Stimulated activated CD4-positive, alpha-beta T cell treated with anti-CD3 and anti-CD28 coated beads, Interleukin-12 subunit alpha, Interleukin-12 subunit beta, amount 100 ng/mL, for 4 hours (primary cell): ENCODE results near the gene KLK1.

Experiments
- DNase-seq: peaks from one replicate; pipeline ENCODE4 v3.0.0-alpha.2; 2020

KLK1 gene

GRCh38 chr19:50823389-50824042 is at the start of gene KLK1:
KLK1 (minus strand) TSS chr19:50823787; CDS start chr19:50823748, 39 bp downstream.
- DNase-seq, result no peak

DNA sequence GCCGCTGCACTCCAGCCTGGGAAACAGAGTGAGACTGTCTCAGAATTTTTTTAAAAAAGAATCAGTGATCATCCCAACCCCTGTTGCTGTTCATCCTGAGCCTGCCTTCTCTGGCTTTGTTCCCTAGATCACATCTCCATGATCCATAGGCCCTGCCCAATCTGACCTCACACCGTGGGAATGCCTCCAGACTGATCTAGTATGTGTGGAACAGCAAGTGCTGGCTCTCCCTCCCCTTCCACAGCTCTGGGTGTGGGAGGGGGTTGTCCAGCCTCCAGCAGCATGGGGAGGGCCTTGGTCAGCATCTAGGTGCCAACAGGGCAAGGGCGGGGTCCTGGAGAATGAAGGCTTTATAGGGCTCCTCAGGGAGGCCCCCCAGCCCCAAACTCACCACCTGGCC is 49.5 kb upstream of the KLK1 start, which contains the start of gene KLK2:
KLK2 (plus strand) TSS at position 384 of the 400 bp plus-strand sequence. CDS start 35 bp downstream, outside the sequence.
- no peak for DNase-seq

GRCh38 chr19:50870417-50871089 is 47.0 kb upstream of the KLK1 start:
- no peak for DNase-seq

- DNase-seq, result no peak
These were observed 45.9 kb upstream of the KLK1 start for GRCh38 chr19:50869479-50869878.

- no peak for DNase-seq
These were observed 38.1 kb upstream of the KLK1 start for GRCh38 chr19:50861496-50862286.

DNA sequence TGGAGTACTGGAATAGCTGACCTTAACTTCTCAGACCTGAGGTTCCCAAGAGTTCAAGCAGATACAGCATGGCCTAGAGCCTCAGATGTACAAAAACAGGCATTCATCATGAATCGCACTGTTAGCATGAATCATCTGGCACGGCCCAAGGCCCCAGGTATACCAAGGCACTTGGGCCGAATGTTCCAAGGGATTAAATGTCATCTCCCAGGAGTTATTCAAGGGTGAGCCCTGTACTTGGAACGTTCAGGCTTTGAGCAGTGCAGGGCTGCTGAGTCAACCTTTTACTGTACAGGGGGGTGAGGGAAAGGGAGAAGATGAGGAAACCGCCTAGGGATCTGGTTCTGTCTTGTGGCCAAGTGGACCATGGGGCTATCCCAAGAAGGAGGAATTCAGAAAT is 37.4 kb upstream of the KLK1 start:
- no peak for DNase-seq

DNA sequence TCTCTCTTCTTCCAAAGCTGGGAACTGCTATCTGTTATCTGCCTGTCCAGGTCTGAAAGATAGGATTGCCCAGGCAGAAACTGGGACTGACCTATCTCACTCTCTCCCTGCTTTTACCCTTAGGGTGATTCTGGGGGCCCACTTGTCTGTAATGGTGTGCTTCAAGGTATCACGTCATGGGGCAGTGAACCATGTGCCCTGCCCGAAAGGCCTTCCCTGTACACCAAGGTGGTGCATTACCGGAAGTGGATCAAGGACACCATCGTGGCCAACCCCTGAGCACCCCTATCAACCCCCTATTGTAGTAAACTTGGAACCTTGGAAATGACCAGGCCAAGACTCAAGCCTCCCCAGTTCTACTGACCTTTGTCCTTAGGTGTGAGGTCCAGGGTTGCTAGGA is 36.3 kb upstream of the KLK1 start:
- DNase-seq, result no peak

GRCh38 chr19:50858886-50859285 is 35.3 kb upstream of the KLK1 start:
- DNase-seq, result no peak

DNA sequence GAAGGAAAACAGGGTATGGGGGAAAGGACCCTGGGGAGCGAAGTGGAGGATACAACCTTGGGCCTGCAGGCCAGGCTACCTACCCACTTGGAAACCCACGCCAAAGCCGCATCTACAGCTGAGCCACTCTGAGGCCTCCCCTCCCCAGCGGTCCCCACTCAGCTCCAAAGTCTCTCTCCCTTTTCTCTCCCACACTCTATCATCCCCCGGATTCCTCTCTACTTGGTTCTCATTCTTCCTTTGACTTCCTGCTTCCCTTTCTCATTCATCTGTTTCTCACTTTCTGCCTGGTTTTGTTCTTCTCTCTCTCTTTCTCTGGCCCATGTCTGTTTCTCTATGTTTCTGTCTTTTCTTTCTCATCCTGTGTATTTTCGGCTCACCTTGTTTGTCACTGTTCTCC is 33.8 kb upstream of the KLK1 start:
- DNase-seq, result no peak

- DNase-seq, result no peak
These were observed 31.2 kb upstream of the KLK1 start, which contains the start of gene KLK3 for GRCh38 chr19:50854636-50855410. KLK3 (plus strand) TSS chr19:50854915; CDS start chr19:50854956, 41 bp downstream.

DNA sequence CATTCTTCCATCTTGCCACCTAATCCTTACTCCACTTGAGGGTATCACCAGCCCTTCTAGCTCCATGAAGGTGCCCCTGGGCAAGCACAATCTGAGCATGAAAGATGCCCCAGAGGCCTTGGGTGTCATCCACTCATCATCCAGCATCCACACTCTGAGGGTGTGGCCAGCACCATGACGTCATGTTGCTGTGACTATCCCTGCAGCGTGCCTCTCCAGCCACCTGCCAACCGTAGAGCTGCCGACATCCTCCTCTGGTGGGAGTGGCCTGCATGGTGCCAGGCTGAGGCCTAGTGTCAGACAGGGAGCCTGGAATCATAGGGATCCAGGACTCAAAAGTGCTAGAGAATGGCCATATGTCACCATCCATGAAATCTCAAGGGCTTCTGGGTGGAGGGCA is 28.0 kb upstream of the KLK1 start:
- DNase-seq, result no peak

DNA sequence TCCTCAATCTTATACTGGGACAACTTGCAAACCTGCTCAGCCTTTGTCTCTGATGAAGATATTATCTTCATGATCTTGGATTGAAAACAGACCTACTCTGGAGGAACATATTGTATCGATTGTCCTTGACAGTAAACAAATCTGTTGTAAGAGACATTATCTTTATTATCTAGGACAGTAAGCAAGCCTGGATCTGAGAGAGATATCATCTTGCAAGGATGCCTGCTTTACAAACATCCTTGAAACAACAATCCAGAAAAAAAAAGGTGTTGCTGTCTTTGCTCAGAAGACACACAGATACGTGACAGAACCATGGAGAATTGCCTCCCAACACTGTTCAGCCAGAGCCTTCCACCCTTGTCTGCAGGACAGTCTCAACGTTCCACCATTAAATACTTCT is 27.2 kb upstream of the KLK1 start:
- DNase-seq, result no peak

DNA sequence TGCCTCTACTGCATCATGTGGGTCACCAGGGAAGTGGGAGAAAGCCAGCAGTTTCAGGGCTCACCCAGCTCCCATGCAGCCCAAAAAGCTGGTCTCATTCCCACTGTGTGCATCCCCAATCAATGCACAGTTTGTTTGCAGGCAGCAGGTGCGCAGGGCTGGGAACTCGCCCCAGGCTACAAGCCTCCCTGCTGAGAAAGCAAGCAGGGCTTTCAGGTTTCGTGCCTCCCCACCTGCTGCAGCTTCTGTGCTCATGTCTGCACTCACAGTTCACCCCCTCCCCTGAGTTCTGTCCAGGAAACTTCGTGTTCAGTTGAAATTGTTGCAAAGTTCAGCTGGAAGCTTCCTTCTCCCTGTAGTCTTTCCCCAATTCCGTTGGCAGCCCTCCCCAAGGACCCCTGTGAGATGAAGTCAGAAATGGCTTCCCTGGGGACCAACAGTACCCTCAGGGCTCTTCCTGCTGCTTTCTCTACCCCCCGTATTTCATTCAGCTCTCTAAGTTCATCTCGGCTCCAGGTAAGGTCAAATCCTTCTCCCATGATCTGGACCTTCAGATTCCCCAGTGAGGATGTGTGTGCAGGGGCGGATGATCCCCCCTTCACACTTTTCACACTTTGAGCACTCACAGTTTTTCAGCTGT is 20.8 kb upstream of the KLK1 start:
- no peak for DNase-seq

DNA sequence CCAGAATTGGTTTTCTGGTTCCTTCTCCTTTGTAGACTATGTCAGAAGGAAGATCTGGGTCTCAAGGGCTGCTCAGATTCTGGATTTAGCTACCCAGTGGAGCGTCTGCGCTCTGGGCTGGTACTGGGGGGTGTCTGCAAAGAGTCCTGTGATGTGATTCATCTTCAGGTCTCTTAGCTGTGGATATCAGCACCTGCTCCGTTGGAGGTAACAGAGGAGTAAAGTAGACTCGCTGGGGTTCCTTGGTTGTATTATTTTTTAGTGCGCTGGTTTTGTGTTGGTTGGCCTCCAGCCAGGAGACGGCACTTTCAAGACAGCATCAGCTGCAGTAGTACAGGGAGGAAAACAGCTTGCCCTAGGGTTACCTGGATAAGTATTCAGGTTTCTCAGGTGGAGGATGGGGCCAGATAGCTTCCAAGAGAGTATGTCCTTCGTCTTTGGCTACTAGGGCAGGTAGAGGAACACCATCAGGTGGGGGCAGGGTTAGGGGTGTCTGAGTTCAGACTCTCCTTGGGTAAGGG is 20.2 kb upstream of the KLK1 start:
- DNase-seq, result no peak

- no peak for DNase-seq
These were observed 19.6 kb upstream of the KLK1 start for GRCh38 chr19:50843205-50843604.

- no peak for DNase-seq
These were observed 18.5 kb upstream of the KLK1 start for GRCh38 chr19:50842130-50842529.

DNA sequence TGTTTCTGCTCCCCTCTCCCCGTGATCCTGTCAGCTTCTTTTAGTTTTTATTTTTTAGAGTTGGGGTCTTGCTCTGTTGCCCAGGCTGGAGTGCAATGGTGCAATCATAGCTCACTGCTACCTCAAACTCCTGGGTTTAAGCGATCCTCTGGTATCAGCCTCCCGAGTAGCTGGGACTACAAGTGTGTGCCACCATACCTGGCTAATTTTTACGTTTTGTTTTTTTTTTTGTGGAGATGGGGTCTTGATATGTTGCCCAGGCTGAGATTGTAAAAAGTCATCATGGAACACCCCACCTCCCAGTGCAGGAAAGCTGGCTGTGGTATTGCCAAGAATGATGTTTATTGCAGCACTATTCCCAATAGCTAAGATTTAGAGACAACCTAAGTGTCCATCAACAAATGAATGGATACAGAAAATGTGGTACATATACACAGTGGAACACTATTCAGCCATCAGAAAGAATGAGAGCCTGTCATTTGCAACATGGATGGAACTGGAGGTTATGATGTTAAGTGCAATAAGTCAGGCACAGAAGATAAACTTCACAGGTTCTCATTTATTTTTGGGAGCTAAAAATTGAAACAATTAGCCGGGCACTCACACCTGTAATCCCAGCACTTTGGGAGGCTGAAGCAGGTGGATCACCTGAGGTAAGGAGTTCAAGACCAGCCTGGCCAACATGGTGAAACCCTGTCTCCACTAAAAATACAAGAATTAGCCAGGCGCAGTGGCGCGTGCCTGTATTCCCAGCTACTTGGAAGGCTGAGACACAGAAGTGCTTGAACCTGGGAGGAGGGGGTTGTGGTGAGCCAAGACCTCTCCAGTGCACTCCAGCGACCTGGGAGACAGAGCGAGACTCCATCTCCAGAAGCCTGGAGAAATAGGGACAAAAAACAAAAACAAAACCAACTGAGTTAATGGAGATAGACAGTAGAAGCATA is 16.4 kb upstream of the KLK1 start:
- DNase-seq, result no peak

- DNase-seq, result no peak
These were observed 14.7 kb upstream of the KLK1 start for GRCh38 chr19:50838239-50838638.

- DNase-seq, result no peak
These were observed 13.7 kb upstream of the KLK1 start for GRCh38 chr19:50837300-50837699.

DNA sequence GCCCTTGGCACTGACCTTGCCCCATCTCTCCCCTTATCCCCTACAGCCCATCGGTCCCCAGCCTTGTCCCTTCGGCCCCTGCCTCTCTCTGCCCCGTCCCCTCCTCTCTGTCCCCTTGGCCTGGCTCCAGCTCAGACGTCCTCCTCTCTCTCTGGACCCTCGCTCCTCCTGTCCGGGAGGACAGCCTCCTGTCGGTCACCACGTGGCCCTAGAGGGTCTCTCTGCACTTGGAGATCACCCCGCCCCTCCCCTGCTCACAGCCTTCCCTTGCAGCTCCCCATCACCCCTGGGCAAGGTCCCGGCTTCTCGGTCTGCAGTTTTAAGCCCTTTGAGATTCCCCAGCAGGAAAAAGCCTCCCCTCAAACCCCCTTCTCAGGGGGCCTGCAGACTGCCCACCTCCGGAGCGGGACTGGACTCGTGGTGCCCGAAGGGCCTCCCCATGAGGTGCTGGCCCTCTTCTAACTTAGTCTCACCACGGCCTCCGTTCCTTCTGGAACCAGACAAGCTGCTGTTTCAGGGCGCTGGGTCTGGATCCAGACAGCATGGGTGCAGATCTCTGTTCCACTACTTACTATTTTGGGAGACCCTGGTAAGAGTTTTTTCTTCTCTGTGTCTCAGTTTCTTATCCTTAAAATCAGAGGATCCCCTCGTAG is 13.1 kb upstream of the KLK1 start:
- no peak for DNase-seq
